NCI-H146 treated with DMSO at 0.1 percent for 48 hours (cell line): ENCODE data around the gene SPI1.

ENCODE experiments used
- DNase-seq: peaks from one replicate; lab custom pipeline; 2025; ENCODE audit not compliant: unreplicated experiment; lab: John Stamatoyannopoulos, UW

SPI1 gene

GRCh38 chr11:47388697-47389576 is 10.6 kb upstream of the SPI1 start:
- DNase-seq = no peak

- no peak for DNase-seq
These were observed 9.8 kb upstream of the SPI1 start for GRCh38 chr11:47387944-47388696.

- no peak for DNase-seq
These were observed 6.2 kb upstream of the SPI1 start for GRCh38 chr11:47384498-47384897.

GRCh38 chr11:47383071-47383470 is 4.7 kb upstream of the SPI1 start:
- no peak for DNase-seq

- no peak for DNase-seq
These were observed 1.7 kb upstream of the SPI1 start for GRCh38 chr11:47380078-47380477.

- DNase-seq = no peak
These were observed 970 bp upstream of the SPI1 start for GRCh38 chr11:47379317-47379716.

GRCh38 chr11:47378836-47379170 is 456 bp upstream of the SPI1 start:
- DNase-seq = no peak

GRCh38 chr11:47377571-47378009 is 757 bp downstream of the SPI1 start:
- no peak for DNase-seq

- DNase-seq = no peak
These were observed 1.6 kb downstream of the SPI1 start for GRCh38 chr11:47376525-47377371.

GRCh38 chr11:47376107-47376524 is 2.2 kb downstream of the SPI1 start:
- DNase-seq = no peak

- DNase-seq = no peak
These were observed 2.7 kb downstream of the SPI1 start for GRCh38 chr11:47375546-47376085.

GRCh38 chr11:47375020-47375419 is 3.3 kb downstream of the SPI1 start:
- DNase-seq = no peak

- DNase-seq = no peak
These were observed 3.7 kb downstream of the SPI1 start for GRCh38 chr11:47374720-47375019.

- DNase-seq = no peak
These were observed 4.2 kb downstream of the SPI1 start for GRCh38 chr11:47373876-47374719.

GRCh38 chr11:47372422-47372821 is 5.9 kb downstream of the SPI1 start:
- DNase-seq = no peak

GRCh38 chr11:47369676-47370075 is 8.7 kb downstream of the SPI1 start:
- no peak for DNase-seq

- no peak for DNase-seq
These were observed 12.3 kb downstream of the SPI1 start for GRCh38 chr11:47366020-47366490.

- no peak for DNase-seq
These were observed 16.9 kb downstream of the SPI1 start for GRCh38 chr11:47361419-47361818.

- DNase-seq = no peak
These were observed 18.0 kb downstream of the SPI1 start for GRCh38 chr11:47360341-47360740.

GRCh38 chr11:47359586-47359985 is 18.8 kb downstream of the SPI1 start:
- DNase-seq = no peak
